Neural progenitor cell (in vitro differentiated cells): ENCODE results near the gene PRPH.

Experiments used
- CTCF ChIP-seq: fragments of 200-600 bp; sonication (generic); IDR thresholded peaks from 2 replicates; pipeline ENCODE4 v1.5.1; 2017; ENCODE audit warnings: antibody characterized with exemption, mild to moderate bottlenecking
- EZH2 ChIP-seq: fragments of 200-600 bp; sonication (generic); IDR thresholded peaks from 2 replicates; pipeline ENCODE4 v1.6.1; 2017; ENCODE audit warnings: antibody characterized with exemption, mild to moderate bottlenecking, moderate library complexity
- EZH2phosphoT487 ChIP-seq: fragments of 200-600 bp; sonication (generic); IDR thresholded peaks from 2 replicates; pipeline ENCODE4 v1.6.1; 2017; ENCODE audit warnings: antibody characterized with exemption

DNA sequence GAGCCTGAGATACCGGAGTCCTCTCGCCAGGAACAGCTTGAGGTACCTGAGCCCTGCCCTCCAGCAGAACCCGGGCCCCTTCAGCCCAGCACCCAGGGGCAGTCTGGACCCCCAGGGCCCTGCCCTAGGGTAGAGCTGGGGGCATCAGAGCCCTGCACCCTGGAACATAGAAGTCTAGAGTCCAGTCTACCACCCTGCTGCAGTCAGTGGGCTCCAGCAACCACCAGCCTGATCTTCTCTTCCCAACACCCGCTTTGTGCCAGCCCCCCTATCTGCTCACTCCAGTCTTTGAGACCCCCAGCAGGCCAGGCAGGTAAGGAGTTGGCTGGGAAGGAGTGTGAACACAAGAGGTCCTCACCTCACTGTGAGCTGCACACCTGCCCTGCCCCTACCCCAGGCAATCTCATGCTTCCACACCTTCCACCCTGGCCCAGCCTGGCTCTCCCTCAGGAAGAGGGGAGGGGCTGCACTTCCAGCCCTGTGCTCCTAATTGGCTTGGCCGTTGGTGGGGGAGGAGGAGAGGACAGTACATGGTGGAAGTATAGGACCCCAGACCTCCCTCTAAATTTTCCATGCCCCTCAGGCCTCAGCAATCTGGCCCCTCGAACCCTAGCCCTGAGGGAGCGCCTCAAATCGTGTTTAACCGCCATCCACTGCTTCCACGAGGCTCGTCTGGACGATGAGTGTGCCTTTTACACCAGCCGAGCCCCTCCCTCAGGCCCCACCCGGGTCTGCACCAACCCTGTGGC, 35.9 kb downstream of the PRPH start:
- TF ChIP-seq CTCF (no peak), EZH2 (no peak), EZH2phosphoT487 (no peak)
